ENCODE results near the gene SNX33.
"Not testable (repeated sequence)": the region's sequence is repeated elsewhere in the genome, so short reads cannot be mapped to it uniquely, and the experiment has no call there.

Gene SNX33

DNA sequence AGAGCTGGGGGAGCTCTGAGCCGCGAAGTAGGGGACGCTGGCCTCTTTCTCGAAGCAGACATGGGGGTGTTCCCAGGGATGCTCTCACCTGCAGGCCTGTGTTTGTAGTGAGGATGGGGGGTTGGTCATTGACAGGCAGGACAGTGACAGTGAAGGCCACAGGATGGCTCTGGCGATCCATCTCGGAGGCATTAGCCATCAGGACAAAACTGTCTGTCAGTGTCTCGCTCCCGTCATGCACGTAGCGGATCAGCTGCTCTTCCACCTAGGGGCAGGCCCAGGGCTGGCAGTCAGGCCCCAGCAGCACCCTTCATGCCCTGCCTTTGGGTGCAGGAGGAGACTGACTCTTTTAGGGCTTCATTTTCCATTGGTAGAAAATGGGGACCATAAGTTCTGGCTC lies 36.9 kb downstream of the SNX33 start:
- DNase-seq: peak in 1 of 2 experiments; percentile 53

- no peak for DNase-seq
These were observed 37.5 kb downstream of the SNX33 start for GRCh38 chr15:75685195-75685594.

DNA sequence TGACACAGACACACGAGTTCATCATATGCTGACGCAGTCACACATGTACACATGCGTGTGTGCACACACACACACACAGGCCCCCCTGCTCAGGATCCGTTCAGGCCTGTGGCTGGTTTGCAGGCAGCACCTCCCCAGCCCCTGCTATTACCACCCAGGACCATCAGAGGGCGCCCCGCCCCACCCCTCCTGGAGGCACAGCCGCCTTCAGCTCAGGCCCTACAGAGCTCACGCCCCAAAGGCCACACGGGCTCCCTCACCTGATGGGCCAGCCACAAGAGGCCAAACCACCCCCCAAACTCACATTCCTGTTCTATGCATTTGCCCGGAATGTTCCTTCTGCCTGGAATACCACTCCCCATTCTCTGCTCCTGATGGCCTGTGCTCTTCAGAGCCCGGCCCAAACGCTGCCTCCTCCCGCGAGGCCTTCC lies 38.5 kb downstream of the SNX33 start:
- DNase-seq: peak; percentile 59 to 82

GRCh38 chr15:75687486-75688277 lies 40.0 kb downstream of the SNX33 start:
- DNase-seq: no peak

DNA sequence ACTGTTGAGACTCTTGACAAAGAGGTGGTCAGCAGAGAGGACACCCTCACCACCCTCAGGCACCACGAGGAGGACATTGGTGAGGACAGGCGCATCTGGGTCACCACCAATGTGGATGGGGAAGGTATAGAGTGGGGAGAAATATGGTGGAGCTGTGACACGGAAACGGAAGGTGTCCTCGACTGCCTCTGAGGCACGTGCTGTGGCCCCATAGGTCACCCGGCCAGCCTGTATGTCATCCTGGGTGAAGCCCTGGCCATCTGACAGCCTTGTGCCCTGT lies 40.5 kb downstream of the SNX33 start:
- no peak for DNase-seq

GRCh38 chr15:75688831-75689230 lies 41.1 kb downstream of the SNX33 start:
- DNase-seq: no peak

- DNase-seq: not testable (repeated sequence)
These were observed 41.7 kb downstream of the SNX33 start for GRCh38 chr15:75689429-75689828.

- not testable (repeated sequence) for DNase-seq
These were observed 44.6 kb downstream of the SNX33 start for GRCh38 chr15:75692311-75692710.

DNA sequence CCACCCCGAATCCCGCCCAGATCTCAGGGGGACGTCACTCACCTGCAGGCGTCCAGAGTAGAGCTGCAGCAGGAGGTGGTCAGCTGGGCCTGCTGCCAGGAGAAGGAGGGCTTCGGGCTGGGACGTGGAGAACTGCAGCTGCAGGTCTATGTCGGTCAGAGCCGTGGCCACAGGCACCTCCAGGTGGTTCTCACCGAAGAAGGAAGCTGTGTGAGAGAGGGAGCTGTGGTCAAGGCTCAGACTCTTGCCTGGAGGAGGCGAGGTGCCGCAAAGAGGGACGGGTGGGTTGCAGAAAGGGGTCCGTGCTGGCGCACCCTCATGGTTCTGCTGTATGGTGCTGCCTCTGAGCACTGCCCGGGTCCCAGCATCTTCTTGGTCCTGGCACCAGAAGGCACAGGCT lies 45.3 kb downstream of the SNX33 start:
- not testable (repeated sequence) for DNase-seq

DNA sequence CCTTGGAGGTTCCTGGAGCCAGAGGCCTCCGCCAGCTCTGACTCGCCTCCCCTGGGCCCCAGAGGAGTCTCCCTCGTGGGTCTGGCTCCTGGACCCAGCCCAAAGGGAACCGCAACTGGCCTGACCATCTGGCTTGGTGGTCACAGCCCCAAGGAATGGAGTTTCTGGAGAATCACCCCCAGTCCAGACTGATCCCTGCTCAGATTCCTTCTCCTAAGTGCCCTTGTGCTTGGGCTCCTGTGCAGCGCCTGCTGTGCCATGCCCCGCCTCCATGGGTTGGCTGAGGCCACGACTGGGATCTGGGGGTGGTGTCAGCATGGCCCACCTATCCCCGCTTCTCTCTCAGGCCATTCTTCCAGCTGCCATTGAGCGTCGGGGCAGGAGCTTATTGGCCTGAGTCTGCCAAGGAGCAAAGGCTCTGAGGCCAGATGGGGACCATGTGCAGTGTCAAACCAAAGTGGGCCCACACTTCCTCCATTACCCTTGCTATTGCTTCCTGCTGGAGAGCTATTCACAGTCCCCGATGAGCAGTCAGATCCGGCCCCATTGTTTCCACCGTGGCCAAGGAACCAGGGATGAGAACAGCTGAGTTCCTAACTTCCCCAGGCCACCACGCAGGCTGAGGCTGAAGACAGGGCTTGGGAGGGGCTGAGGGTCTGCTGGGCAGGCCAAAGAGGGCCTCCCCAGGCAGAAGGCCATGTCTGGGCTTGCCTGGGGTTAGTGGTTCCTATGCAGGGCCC lies 46.0 kb downstream of the SNX33 start:
- peak; percentile 78 to 84 for DNase-seq

DNA sequence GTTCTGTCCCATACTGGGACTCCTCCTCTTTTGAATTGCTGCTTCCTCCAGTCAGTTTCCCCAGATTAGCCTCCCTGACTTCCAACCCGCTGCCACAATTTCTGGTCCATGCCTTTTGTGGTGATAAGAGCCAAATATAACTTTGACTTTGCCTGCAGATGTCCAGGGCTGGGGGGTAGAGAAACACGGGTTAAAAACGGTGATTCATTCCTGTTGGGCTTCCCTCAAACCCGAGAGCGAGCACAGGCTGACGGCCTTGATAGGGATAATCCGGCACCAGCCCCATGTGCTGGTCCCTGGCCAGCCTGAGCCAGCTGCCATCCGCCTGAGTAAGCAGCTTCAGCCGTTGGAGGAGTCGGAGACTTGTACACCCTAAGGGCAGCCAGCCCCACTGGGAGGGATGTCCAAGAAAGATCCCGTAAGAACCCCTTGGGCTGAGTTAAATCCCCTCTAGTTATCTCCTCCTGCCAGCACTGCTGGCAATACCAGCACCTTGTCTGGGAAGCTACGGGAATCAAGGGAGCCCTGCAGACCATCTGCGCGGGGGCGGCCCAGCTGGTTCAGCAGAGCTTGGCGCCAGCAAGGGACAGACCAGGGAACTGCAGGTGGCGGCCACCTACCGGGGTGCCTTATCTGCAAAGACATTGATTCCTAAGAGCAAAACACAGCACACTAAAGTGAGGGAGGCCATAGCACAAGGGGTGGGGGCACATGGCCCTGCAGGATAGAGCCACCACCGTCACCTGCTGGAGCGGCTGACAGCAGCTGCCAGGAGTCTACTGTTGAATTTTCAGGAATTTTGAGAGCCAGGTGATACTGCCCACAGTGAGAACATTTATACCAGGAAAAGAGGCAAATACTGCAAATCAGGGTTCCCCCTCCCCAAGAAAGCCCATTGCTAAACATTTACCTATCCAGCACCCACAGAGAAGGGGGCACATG lies 46.8 kb downstream of the SNX33 start:
- peak; percentile 97 to 99 for DNase-seq

DNA sequence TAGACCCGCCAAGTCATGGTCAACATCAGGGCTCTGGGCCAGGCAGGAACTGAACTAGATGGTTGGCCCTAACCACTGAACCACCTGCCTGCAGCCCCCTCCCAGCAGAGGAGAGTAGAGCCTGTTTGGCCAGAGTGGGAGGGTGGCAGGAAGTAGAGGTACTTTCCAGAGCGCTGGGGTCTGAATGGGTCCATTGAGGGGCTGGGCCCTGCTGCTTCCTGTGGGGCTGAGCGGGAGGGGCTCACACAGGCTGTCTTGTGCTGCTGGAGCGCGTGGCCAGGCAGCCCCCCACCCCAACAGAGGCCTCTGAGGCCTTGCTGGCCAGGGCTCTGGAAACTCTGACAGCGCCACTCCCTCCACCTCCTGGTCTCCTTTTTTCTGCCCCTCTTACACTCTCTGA lies 47.5 kb downstream of the SNX33 start:
- no peak for DNase-seq

GRCh38 chr15:75695634-75696310 lies 48.1 kb downstream of the SNX33 start:
- no peak for DNase-seq

DNA sequence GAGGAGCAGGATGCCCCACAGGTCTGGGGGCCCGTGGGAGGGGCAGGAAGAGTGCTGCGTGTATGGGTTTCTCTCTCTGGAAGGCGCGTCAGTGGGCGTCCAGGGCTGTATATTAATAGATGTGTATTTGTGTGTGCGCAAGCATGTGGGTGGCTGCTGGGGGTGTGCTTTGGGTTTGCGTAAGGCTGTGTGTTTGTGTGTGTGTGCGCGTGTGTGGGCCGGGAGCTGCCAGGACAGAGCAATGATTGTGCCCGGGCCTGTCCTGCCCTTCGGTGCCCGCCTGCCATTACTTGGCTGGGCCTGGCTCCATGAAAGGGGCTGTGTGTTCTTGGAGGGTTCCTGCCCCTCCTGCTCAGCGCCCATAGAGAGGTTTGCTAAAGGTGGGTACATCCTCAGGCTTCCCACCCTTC lies 48.6 kb downstream of the SNX33 start:
- no peak for DNase-seq

GRCh38 chr15:75696854-75697259 lies 49.1 kb downstream of the SNX33 start:
- DNase-seq: no peak

- DNase-seq: no peak
These were observed 49.8 kb downstream of the SNX33 start for GRCh38 chr15:75697523-75697922.

- DNase-seq: not testable (repeated sequence)
These were observed 50.4 kb downstream of the SNX33 start for GRCh38 chr15:75697974-75698747.

- DNase-seq: not testable (repeated sequence)
These were observed 51.8 kb downstream of the SNX33 start for GRCh38 chr15:75699517-75699916.

DNA sequence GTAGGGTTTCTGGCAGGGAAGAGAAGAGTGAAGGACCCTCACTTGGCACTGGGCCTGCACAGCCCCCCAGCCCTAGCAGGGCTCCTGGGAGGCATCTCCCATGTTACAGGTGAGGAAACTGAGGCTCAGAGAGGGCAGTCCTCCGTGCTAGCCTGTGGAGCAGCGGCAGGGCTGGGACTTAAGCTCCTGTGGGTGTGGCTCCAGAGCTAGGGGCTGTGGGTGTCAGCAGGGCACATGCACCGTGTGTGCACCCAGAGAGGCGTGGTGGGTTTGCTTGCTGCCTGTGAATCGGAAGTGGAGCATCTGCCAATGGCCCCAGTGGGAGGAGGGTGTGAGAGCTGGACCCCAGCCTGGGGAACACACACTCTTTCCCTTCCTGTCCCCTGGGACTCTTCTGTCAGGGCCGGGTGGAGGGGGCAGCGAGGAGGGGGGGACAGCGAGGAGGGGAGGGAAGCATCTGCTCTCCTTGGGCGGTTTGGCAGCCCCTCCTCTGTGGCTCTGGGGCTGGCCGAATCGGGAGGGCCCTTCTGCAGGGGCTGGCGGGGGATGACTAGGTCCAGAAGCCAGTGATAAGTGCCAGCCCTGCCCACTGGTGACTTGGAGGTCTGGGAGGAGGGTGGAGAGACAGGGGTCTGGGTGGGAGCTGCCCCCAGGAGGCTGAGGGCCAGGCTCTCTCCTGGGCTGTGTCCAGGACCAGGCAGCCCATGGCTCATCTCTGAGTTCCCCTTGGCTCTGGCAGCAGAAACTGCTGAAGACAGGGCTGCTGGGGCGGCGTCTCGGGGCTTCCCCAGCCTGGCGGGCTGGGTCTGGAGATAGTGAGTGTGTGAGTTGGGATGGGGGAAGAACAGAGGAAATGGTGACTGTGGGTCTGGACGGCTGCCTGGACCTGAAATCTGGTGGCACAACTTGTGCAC lies 52.5 kb downstream of the SNX33 start:
- peak; percentile 98 to 99 for DNase-seq

Measured in NCI-H524 (cell line).